ENCODE results near the gene ARRDC4. TPM values are rescaled to one million over a fixed set of nuclear protein-coding genes. Genes with fewer than 3 reads are reported as not detected.
A peak's percentile ranks its signal among the peaks of the same experiment; 100 is the strongest.

The ARRDC4 gene
- total and polyA plus RNA-seq, 9 of the 15 experiments (the other 6 are each of a cell fraction or from before 2014, with no cell fraction given): 4.3 to 16.1 (median 14.4) TPM

DNA sequence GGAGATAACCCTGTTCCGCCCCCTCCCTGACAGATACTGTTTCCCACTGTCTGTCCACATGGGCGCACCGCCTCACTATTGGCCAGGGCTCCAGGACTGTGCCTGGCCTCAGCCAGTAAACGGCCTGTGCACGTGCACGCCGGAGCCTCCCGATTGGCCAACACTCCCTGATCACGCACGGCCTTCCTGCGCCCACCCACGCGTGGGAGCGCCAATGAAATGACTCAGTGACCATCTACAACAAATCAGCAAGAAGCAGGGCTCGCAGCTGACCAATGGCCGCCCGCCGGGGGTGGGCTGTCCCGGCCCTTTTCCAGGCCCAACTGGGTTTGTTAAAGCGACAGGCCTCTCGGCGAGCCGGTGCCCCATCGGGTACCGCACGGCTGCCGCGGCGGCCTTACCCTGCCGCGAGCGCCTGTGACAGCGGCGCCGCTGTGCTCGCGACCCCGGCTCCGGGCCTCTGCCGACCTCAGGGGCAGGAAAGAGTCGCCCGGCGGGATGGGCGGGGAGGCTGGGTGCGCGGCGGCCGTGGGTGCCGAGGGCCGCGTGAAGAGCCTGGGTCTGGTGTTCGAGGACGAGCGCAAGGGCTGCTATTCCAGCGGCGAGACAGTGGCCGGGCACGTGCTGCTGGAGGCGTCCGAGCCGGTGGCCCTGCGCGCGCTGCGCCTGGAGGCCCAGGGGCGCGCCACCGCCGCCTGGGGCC, at the start of gene ARRDC4 (continued):
- TF ChIP-seq TARDBP (IDR thresholded peaks at IDR 0.05) (0 out of 2 replicates have a peak, but pooled peaks have one; percentile 43), YY1 (IDR thresholded peaks at IDR 0.05; ENCODE audit: borderline replicate concordance in 1 of 3, control insufficient read depth in 1 of 3, extremely low read depth in 1 of 3, insufficient read depth in 3 of 3, insufficient read length in 1 of 3, insufficient replicate concordance in 2 of 3, low read depth in 1 of 3, low read length in 2 of 3) (peak in 1 of 3 experiments; percentile 18), PHTF2 (CRISPR knock-in tag; IDR thresholded peaks at IDR 0.05) (no peak), CREB1 (IDR thresholded peaks at IDR 0.05) (peak; percentile 61; the same call in 1 of the 2 replicates), CREB1 (CRISPR knock-in tag; IDR thresholded peaks at IDR 0.05) (peak; percentile 77), XRCC4 (IDR thresholded peaks at IDR 0.05; ENCODE audit: extremely low read depth, insufficient read depth, insufficient read length) (no peak), SAFB (IDR thresholded peaks at IDR 0.05; ENCODE audit: borderline replicate concordance, low read depth, low read length) (peak; percentile 51; the same call in 1 of the 2 replicates), ATF7 (IDR thresholded peaks at IDR 0.05) (peak; percentile 91; the same call in 1 of the 2 replicates), CHD1 (IDR thresholded peaks at IDR 0.05; ENCODE audit: low read length) (no peak), ZNF347 (CRISPR knock-in tag; IDR thresholded peaks at IDR 0.05; ENCODE audit: low read depth) (no peak), MYNN (IDR thresholded peaks at IDR 0.05) (no peak), MYNN (CRISPR knock-in tag; IDR thresholded peaks at IDR 0.05) (no peak), ZNF436 (CRISPR knock-in tag; IDR thresholded peaks at IDR 0.05) (no peak), BRD4 (IDR thresholded peaks at IDR 0.05) (no peak), PPARD (CRISPR knock-in tag; IDR thresholded peaks at IDR 0.05) (no peak), NFRKB (IDR thresholded peaks at IDR 0.05; ENCODE audit: low read depth) (no peak), TAF15 (IDR thresholded peaks at IDR 0.05; ENCODE audit: low read depth, low read length) (no peak), NFIX (CRISPR knock-in tag; IDR thresholded peaks at IDR 0.05; ENCODE audit: low read depth) (no peak), MEF2D (tag; conservative IDR thresholded peaks at IDR 0.05; ENCODE audit: low read depth) (no peak), EWSR1 (IDR thresholded peaks at IDR 0.05; ENCODE audit: borderline replicate concordance, low read depth, partially characterized antibody) (no peak)
- TF ChIP-seq, protein P1, sequence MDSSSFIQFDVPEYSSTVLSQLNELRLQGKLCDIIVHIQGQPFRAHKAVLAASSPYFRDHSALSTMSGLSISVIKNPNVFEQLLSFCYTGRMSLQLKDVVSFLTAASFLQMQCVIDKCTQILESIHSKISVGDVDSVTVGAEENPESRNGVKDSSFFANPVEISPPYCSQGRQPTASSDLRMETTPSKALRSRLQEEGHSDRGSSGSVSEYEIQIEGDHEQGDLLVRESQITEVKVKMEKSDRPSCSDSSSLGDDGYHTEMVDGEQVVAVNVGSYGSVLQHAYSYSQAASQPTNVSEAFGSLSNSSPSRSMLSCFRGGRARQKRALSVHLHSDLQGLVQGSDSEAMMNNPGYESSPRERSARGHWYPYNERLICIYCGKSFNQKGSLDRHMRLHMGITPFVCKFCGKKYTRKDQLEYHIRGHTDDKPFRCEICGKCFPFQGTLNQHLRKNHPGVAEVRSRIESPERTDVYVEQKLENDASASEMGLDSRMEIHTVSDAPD (CRISPR knock-in tag; IDR thresholded peaks at IDR 0.05): no peak
- TF ChIP-seq, protein P2, sequence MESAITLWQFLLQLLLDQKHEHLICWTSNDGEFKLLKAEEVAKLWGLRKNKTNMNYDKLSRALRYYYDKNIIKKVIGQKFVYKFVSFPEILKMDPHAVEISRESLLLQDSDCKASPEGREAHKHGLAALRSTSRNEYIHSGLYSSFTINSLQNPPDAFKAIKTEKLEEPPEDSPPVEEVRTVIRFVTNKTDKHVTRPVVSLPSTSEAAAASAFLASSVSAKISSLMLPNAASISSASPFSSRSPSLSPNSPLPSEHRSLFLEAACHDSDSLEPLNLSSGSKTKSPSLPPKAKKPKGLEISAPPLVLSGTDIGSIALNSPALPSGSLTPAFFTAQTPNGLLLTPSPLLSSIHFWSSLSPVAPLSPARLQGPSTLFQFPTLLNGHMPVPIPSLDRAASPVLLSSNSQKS (CRISPR knock-in tag; IDR thresholded peaks at IDR 0.05): no peak
- TF ChIP-seq, protein P3, sequence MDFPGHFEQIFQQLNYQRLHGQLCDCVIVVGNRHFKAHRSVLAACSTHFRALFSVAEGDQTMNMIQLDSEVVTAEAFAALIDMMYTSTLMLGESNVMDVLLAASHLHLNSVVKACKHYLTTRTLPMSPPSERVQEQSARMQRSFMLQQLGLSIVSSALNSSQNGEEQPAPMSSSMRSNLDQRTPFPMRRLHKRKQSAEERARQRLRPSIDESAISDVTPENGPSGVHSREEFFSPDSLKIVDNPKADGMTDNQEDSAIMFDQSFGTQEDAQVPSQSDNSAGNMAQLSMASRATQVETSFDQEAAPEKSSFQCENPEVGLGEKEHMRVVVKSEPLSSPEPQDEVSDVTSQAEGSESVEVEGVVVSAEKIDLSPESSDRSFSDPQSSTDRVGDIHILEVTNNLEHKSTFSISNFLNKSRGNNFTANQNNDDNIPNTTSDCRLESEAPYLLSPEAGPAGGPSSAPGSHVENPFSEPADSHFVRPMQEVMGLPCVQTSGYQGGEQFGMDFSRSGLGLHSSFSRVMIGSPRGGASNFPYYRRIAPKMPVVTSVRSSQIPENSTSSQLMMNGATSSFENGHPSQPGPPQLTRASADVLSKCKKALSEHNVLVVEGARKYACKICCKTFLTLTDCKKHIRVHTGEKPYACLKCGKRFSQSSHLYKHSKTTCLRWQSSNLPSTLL (IDR thresholded peaks at IDR 0.05): no peak
